Liver (tissue), 3 donors: ENCODE measurements around the gene GLIPR1L2.

Source experiments
- ATF3 ChIP-seq: IDR thresholded peaks from 2 replicates; pipeline ENCODE4 v1.6.1; 2016; ENCODE audit warnings: antibody characterized with exemption
- CTCF ChIP-seq: fragments of 150-350 bp; IDR thresholded peaks from 2 replicates; pipeline ENCODE4 v1.5.1; 2017; ENCODE audit warnings: improper control_type of control experiment, low read depth, low read length; ENCODE audit not compliant: missing input control
- FOXA1 ChIP-seq: IDR thresholded peaks from 2 replicates; pipeline ENCODE4 v1.6.1; 2016; ENCODE audit warnings: antibody characterized with exemption
- MAX ChIP-seq: IDR thresholded peaks from 2 replicates; pipeline ENCODE4 v1.6.1; 2016; ENCODE audit warnings: antibody characterized with exemption
- RAD21 ChIP-seq, 2 donors: IDR thresholded peaks; 2 replicates each; pipeline ENCODE4 v1.6.1; 2016; ENCODE audit warnings: antibody characterized with exemption in 2 of 2, mild to moderate bottlenecking in 2 of 2
- REST ChIP-seq: IDR thresholded peaks from 2 replicates; pipeline ENCODE4 v1.6.1; 2016; ENCODE audit warnings: antibody characterized with exemption, mild to moderate bottlenecking
- SP1 ChIP-seq: IDR thresholded peaks from 2 replicates; pipeline ENCODE4 v1.6.1; 2018; ENCODE audit warnings: antibody characterized with exemption, mild to moderate bottlenecking
- TAF1 ChIP-seq: conservative IDR thresholded peaks from 2 replicates; pipeline ENCODE4 v1.6.1; 2016; ENCODE audit warnings: antibody characterized with exemption, mild to moderate bottlenecking
- YY1 ChIP-seq: IDR thresholded peaks from 2 replicates; pipeline ENCODE4 v1.6.1; 2016; ENCODE audit warnings: antibody characterized with exemption, mild to moderate bottlenecking
- ZBTB33 ChIP-seq: IDR thresholded peaks from 2 replicates; pipeline ENCODE4 v1.6.1; 2016; ENCODE audit warnings: antibody characterized with exemption
- donor health status: healthy.
- donor health status: healthy.

GRCh38 chr12:75474116-75474515 is 83.2 kb downstream of the GLIPR1L2 start:
- TF ChIP-seq RAD21 (IDR thresholded peaks at IDR 0.05) (no peak), SP1 (no peak), CTCF (no peak), FOXA1 (no peak), REST (no peak), YY1 (no peak), ATF3 (no peak), MAX (no peak), TAF1 (no peak), ZBTB33 (no peak)
